GM18861 (cell line): Measurements from ENCODE around the gene NRN1L.
"Not testable (repeated sequence)": the region's sequence is repeated elsewhere in the genome, so short reads cannot be mapped to it uniquely, and the experiment has no call there.

Experiments
- ATAC-seq: cut with Tn5 transposase; IDR thresholded peaks from one replicate; pipeline ENCODE4 v1.9.1; 2021; ENCODE audit not compliant: unreplicated experiment

Gene NRN1L

DNA sequence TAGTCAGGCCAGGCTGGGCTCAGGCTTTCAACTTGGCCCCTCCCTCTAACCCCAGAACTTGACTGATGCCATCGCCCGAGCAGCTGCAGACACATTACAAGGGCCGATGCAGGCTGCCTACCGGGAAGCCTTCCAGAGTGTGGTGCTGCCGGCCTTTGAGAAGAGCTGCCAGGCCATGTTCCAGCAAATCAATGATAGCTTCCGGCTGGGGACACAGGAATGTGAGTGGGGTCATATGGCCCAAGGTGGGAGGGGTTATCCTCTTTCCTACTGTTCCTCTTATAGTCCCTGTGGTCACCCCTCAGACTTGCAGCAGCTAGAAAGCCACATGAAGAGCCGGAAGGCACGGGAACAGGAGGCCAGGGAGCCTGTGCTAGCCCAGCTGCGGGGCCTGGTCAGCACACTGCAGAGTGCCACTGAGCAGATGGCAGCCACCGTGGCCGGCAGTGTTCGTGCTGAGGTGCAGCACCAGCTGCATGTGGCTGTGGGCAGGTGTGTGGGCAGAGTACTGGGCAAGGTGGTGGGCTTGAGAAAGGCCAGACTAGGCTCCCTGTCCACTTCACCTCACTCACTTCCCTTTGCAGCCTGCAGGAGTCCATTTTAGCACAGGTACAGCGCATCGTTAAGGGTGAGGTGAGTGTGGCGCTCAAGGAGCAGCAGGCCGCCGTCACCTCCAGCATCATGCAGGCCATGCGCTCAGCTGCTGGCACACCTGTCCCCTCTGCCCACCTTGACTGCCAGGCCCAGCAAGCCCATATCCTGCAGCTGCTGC, 2.1 kb upstream of the NRN1L start:
- ATAC-seq = no peak

DNA sequence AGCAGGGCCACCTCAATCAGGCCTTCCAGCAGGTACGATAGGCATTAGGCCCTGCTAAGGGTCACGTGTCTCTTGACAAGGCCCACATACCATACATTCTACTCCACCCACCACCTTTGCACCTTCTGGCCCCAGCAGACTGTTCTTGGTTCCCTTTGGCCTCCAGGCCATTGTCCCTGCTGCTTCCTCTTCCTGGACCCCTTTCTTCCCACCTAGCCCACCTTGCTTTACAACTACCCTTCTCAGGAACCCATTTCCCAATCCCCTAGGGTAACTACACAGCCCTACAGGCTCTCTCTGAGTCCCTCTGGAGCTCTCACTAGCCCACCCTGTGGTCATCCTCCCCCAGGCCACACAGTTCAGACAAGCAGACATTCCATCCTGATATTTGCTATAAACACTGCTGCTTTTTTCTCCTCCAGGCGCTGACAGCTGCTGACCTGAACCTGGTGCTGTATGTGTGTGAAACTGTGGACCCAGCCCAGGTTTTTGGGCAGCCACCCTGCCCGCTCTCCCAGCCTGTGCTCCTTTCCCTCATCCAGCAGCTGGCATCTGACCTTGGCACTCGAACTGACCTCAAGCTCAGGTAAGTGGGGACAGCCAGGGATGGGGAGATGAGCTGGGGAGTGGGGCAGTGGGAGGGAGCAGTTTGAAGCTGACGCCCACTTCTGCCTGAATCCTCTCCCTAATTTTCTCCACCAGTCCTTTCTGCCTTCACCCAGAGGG, 1.4 kb upstream of the NRN1L start:
- no peak for ATAC-seq

DNA sequence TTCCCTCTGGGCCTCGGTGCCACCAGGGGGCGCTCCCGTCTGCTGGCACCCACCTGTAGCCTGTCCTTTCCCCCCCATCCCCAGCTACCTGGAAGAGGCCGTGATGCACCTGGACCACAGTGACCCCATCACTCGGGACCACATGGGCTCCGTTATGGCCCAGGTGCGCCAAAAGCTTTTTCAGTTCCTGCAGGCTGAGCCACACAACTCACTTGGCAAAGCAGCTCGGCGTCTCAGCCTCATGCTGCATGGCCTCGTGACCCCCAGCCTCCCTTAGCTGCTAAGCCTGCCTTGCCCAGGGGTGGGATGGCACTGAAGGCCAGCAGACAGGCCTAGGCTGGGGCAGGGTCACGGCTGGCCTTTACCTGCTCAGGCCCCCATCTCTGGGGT, 818 bp upstream of the NRN1L start:
- ATAC-seq = no peak

DNA sequence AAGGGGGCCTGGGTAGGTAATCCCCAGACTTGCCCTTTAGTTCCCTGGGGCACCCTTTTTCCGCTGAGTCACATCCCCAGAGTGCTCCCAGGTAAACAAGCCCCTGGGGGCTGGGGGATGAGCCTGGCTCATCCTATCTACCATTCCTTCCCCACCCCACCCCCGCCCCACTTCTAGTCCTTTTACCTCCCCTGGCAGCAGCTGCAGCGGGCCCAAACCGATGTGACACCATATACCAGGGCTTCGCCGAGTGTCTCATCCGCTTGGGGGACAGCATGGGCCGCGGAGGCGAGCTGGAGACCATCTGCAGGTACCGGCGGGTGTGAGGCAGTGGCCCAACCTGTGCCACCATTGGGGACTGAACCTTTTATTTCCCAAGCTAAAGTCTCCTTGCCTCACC, 860 bp downstream of the NRN1L start:
- ATAC-seq = no peak

DNA sequence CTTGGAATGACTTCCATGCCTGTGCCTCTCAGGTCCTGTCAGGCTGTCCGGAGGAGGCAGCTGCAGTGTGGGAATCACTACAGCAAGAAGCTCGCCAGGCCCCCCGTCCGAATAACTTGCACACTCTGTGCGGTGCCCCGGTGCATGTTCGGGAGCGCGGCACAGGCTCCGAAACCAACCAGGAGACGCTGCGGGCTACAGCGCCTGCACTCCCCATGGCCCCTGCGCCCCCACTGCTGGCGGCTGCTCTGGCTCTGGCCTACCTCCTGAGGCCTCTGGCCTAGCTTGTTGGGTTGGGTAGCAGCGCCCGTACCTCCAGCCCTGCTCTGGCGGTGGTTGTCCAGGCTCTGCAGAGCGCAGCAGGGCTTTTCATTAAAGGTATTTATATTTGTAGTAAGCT, 1.3 kb downstream of the NRN1L start:
- ATAC-seq = no peak

DNA sequence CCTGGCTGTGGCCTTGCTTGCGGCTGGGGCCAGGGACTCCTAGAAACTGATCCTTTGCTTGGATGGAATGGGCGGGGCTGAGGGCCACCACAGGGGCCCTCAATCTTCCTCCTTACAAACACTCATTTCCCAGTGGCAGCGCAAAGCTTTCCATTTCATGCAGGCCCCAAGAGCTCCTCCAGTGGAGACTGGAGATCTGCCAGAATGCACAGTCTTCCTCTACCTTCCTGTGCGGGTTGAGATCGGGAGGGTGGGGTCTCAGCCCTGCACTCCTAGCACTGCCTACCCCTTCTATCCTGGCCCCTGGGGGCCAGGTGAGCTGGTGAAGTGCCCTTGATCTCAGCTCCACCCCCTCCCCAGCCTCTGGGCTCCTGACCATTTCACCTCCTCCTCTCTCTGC, 1.7 kb downstream of the NRN1L start:
- ATAC-seq = no peak

DNA sequence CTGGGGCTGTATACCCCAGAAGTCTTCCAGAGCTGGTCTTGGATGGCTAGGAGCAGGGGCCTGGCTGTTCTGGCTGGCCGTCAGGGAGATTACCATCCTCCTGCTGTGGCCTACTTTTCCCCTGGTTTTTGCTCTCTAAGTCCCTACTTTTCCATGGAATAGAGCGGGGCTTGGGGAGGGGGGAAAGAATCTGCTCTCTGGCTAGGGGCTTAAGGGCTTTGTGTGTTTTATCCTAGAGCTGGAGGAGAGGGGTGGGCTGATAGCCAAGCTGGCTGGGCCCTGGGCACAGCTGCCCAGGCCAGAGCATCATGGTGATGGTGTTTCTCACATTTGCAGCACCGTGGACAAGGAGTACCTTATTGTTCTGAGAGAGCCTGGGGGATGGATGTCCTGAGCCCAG, 3.6 kb downstream of the NRN1L start:
- ATAC-seq = no peak

DNA sequence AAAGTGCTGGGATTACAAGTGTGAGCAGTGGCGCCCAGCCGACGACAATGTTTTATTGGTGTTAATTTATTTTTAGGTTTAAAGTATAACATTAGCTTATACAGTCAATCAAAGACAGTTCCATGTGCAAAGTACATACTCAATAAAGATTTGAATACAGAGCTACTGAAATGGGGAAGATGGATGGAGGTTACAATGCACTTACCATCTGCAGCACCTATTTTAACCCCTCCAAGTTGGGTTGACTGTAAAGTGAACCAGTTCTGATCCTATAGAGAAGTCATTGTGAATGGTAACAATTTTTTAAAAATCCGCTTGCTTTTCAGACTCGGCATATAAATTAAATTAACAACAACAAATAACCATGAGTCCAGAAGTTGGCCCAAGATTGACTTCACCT, 7.7 kb downstream of the NRN1L start:
- ATAC-seq = no peak

DNA sequence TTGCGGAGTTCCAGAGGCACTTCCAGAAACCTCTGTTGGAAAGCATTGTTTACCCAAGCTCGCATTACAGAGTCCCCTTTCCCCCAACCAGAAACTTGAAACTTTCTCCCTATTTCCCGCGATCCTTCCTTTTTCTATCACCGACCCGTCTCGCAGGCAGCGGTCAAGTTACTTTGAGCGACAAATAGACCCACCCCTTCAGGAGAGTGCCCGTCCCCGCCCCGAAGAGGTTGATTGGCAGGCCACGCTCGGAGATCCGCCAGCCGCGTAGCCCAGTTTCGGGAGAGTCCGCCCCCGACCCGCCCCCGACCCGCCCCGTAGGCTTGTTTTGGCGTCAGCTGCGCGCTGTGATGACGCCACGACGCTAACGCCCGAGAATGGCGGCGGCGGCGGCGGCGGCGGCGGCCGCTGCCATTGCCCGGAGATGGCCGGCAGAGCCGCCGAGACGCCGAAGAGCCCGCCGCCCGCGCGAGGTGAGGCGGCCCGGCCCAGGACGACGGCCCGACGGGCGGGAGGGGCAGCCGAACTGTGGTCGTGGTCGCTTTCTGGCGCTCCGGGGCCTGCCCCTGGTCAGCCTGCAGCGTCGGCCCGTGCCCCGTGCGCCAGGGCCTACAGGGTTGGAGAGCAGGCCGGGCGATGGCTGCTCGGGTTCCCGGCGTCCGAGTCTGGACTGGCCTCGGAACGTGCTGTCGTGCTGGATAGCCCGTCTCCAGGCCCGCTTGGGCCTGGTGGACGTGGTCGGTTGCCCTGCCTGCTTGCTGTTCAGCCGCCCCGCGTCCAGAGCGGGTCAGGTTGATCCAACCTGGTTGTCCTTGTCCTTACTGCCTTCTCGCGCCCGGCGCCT, 8.4 kb downstream of the NRN1L start, which contains the start of gene PSKH1:
Gene PSKH1, plus strand, starts transcription at position 356 of the 844 bp plus-strand sequence. CDS start 15,496 bp downstream, outside the sequence.
- peak; percentile 73 for ATAC-seq

DNA sequence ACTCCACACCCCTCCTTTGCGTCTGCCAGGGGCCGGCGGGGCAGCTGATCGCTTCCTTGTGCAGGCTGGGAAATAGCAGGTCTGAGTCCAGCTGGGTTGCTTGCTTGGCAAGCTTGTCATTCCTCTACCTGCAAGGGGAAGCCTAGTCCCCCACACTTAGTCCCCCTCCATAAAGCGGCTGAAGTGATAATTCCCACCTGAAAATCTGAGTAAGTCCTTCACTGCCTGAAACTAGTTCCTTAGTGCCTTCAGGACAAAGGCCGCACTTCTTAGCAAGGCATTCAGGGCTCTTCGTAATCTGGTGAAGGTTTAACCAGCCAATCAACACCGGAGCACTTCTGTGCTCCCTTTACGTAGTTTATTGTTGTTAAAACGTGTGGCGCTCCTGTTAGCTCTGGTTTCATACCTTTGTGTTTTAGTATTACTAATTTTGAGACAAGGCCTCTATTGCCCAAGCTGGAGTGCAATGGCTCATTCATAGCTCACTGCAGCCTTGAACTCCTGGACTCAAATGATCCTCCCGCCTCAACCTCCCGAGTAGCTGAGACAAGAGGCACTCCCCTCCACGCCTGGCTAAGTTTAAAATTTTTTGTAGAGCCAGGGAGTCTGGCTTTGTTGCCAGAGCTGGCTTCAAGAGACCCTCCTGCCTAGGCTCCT, 9.2 kb downstream of the NRN1L start:
- no peak for ATAC-seq

DNA sequence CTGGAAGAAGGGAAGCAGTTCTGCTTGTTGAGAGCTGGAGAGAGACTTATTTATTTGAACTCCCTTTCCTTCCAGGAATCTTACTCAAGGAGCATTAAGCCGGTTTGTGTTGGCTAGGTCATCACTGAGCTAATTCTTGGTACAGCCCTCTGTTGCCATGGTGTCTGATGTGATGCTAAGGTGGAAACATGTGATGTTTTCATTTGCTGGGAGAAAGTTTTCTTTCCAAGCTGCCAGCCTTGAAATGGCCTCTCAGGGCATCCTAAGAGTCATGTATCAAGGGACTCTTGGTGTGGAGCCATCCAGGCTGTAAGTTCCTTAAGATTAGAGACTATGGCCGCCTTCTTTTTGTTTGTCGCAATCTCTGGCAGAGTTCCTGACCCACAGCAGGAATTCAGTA, 12.5 kb downstream of the NRN1L start:
- no peak for ATAC-seq

DNA sequence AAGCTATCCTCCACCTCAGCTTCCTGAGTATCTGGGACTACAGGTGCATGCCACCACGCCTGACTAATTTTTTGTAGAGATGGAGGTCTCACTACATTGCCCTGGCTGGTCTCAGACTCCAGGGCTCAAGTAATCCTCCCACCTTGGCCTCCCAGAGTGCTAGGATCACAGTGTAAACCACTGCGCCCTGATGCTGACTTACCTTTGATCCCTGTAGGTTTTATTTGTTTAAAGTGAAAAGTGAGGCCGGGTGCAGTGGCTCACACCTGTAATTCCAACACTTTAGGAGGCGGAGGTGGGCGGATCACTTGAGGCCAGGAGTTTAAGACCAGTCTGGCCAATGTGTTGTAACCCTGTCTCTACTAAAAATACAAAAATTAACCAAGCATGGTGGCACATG, 17.0 kb downstream of the NRN1L start:
- no peak for ATAC-seq

DNA sequence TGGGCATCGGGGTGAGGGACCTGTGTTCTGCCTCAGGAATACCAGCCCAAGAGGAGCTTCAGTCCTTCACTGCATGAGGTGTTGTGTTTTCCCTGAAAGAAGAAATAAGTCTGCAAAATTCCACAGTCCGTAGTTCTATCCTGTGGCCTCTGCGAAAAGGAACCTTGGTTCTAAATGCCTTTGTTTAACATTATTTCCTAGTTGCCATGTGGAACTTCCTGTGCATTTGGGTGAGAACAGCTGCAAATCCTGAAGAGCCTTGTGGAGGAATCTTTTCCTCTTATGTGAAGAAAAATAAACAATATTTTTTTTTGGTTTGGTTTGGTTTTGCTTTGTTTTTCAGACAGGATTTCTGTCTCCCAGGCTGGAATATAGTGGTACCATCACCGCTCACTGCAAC, 18.1 kb downstream of the NRN1L start:
- no peak for ATAC-seq

DNA sequence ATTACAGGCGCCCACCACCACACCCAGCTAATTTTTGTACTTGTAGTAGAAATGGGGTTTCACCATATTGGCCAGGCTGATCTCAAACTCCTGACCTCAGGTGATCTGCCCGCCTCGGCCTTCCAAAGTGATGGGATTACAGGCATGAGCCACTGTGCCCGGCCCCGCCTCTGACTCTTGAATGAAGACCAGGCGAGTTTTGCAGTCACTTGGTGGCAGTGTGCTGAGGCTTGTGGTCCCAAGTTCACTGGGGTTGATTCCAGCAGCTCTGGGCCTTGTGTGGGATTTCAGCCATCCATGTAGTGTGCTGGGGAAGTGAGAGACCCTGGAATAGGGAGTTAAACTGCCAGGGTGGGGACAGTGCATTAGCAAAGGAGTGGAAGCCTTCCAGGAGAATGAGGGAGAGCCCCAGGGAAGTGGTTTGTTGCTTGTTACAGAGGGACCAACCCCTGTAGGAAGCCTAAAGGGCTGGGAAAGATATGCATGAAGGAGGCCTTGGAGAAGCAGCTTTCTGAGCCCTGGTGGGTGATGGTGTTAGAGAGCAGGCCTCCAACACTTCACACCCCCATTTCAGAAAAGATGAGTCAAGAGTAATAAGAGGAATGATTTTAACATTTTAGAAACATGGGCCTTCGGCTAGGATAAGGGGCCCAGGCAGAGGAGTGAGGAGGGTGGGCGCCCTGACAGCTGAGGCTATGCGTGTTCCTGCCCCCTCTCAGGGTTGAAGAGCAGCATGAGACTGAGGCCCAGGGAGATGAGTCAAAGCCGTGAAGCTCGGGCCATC, 22.9 kb downstream of the NRN1L start:
- ATAC-seq = no peak

DNA sequence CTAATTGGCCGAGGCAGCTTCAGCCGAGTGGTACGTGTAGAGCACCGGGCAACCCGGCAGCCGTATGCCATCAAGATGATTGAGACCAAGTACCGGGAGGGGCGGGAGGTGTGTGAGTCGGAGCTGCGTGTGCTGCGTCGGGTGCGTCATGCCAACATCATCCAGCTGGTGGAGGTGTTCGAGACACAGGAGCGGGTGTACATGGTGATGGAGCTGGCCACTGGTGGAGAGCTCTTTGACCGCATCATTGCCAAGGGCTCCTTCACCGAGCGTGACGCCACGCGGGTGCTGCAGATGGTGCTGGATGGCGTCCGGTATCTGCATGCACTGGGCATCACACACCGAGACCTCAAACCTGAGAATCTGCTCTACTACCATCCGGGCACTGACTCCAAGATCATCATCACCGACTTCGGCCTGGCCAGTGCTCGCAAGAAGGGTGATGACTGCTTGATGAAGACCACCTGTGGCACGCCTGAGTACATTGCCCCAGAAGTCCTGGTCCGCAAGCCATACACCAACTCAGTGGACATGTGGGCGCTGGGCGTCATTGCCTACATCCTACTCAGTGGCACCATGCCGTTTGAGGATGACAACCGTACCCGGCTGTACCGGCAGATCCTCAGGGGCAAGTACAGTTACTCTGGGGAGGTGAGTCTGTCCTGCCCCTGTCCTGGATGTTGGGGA, 24.5 kb downstream of the NRN1L start:
- ATAC-seq = no peak

DNA sequence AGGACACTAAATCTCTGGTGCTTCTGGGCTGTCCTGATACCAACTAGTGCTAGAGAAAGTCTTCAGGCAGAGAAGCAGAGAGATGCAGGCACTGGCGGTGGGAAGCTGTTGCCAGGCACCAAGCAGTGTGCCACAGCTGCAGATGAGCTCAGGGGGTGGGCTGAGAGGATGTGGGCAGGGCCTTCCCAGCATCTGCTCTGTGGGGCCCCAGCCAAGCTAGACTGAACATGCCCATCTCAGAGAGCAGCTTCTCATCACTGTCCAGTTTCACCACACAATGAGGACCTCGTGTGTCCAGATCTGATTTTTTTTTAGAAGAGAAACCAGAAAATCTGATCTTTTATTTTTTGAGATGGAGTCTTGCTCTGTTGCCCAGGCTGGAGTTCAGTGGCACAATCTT, 25.5 kb downstream of the NRN1L start:
- no peak for ATAC-seq

DNA sequence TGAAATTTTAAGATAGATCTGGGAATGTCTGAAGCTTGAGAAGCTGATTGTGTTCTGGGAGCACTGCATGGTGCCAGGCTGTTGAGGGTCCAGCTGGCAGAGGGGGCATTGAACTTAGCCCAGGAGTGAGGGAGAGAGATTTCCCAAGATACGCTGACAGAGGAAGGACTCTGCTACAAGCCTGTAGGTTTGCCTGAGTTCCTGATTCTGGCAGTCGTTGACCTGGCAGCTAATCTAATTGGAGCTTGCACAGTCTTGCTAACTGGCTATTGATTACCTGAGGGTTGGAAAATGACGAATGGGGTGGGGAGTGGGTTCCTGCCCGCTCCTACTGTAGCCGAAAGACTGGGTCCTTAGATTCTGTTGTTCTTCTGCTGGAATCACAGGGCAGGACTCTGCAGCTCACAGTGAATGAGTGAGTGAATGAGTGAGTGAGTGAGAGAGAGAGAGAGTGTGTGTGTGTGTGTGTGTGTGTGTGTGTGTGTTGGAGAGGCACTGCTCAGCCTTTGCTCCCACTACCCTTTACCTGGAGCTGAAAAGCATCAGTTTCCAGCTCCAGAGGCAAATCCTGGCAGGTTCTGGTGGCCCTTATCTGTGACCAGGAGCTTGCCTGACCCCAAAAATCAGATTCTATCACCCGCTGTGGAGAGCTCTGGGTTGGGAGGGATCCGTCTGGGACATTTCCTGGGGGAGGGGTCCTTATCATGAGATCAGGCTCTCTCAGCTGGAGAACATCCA, 30.2 kb downstream of the NRN1L start:
- no peak for ATAC-seq

DNA sequence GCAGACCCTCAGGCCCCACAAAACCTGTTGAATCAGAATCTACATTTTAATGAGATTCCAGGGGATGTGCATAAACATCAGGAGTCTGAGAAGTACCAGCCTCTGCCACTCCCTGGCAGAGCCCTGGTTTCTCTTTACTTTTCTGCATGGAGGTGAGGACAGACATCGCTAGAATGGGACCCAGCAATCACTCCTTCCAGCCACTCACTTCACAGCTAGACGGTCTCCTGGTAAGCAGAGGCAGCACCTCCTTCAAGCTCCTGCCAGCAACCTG, 30.7 kb downstream of the NRN1L start:
- not testable (repeated sequence) for ATAC-seq
